Measurements from ENCODE around the gene ACTL6B. TPM values are rescaled to one million over a fixed set of nuclear protein-coding genes. Genes with fewer than 3 reads are reported as not detected.
A peak's percentile ranks its signal among the peaks of the same experiment; 100 is the strongest.
"Not testable (repeated sequence)": the region's sequence is repeated elsewhere in the genome, so short reads cannot be mapped to it uniquely, and the experiment has no call there.

The ACTL6B gene
- total RNA-seq, 4 donors from 2014 or later, result not detected

DNA sequence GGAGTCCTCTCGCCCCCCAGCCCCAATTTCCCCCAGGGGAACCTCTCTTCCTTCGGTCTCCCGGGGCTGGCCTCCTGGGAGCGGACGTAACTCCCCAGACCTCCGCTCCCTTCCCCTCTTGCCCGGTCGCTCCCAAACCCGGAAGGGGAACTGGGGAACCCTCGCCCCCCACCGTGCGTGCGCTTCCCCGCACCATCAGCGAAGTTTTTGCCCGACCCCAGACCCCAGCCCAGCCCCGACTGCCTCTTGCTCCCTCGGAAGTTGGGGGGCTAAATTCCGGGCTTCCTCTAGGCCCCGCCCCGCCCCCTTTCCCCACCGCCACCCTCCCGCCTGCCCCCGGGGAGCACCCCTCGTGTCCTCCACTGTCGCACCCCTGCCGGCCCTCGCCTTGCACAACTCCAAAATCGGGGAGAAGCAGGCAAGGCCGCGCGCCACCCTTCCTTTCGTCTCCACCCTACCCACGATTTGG lies 17.7 kb upstream of the ACTL6B start:
- DNase-seq (ENCODE audit: low spot score), result no peak
- no peak for TF ChIP-seq CTCF (IDR thresholded peaks at IDR 0.05)
- no peak for ATAC-seq (ENCODE audit: low FRiP score)

DNA sequence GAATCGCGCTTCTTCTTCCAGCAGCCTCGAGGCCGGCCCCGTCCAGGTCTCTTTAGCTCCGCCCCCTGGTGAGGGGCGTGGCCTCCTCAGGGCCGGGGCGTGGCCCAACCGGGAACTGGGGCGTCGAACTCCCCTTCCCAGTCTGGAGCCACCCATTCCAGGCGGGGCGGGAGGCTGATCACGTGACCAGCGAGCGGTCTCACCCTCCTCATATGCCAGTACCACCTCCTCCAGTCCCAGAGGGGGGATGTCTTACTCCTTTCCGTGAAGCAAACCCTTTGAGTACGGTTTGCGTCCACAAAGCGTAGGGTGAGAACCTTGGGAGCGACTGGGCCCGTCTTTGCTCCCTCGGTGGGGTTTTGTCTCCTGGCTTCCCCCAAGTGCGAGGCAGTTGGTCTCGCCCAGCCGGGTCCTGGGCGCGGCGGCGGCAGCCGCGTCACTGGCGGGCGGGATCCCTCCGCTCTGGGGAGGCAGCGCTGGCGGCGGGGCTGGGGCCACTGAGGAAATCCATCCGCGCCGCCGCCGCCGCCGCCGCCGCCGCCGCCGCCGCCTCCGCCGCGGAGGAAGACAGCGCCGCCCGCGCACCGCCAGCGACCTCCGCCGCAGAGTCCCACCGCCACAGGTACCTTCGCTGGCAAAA lies 17.2 kb upstream of the ACTL6B start, which contains the start of gene GNB2:
TSS of gene GNB2 (plus strand) at position 439 of the 640 bp plus-strand sequence. CDS start 2,526 bp downstream, outside the sequence.
- no peak for TF ChIP-seq CTCF (IDR thresholded peaks at IDR 0.05)
- peak; percentile 98 for DNase-seq (ENCODE audit: low spot score)
- ATAC-seq (ENCODE audit: low FRiP score), result peak; percentile 93

- ATAC-seq (ENCODE audit: low FRiP score), result no peak
- no peak for TF ChIP-seq CTCF (IDR thresholded peaks at IDR 0.05)
- no peak for DNase-seq (ENCODE audit: low spot score)
Observed at GRCh38 chr7:100671353-100672327, 15.4 kb upstream of the ACTL6B start.

DNA sequence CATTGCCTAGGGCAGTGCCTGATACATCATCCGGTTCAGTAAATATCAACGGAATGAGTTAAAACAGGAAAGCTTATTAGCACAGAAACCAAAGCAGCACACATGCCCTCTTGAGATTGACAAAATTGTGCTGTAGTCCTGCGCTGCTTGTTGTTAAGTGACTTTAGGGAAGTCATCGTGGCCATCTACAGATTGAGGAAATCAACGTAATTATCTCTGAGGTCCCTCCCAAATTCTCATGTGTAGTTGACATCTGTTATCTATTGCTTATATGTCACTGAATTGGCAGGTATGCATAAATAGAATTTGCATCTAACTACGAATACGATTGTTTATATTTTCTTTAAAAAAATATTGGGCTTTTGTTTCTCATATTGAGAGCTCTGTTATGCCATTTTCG lies 13.8 kb upstream of the ACTL6B start:
- ATAC-seq (ENCODE audit: low FRiP score) (no peak), DNase-seq (ENCODE audit: low spot score) (no peak)
- TF ChIP-seq CTCF (IDR thresholded peaks at IDR 0.05), result no peak

GRCh38 chr7:100669106-100669505 lies 12.9 kb upstream of the ACTL6B start:
- DNase-seq (ENCODE audit: low spot score); ATAC-seq (ENCODE audit: low FRiP score): not testable (repeated sequence)

GRCh38 chr7:100668069-100668449 lies 11.8 kb upstream of the ACTL6B start:
- TF ChIP-seq CTCF (IDR thresholded peaks at IDR 0.05), result no peak
- no peak for ATAC-seq (ENCODE audit: low FRiP score)

GRCh38 chr7:100667331-100668068 lies 11.3 kb upstream of the ACTL6B start:
- DNase-seq (ENCODE audit: low spot score), result no peak
- no peak for TF ChIP-seq CTCF (IDR thresholded peaks at IDR 0.05)
- no peak for ATAC-seq (ENCODE audit: low FRiP score)

More at GRCh38 chr7:100668069-100668449, 11.8 kb upstream of the ACTL6B start:
- no peak for DNase-seq (ENCODE audit: low spot score)

All from omental fat pad (tissue), 4 donors.